HFF-Myc (cell line): ENCODE data around the gene LETM1.

Source experiments
- DNase-seq: peaks from one replicate; pipeline ENCODE4 v3.0.0-alpha.2; 2011; ENCODE audit warnings: low read depth; ENCODE audit errors: extremely low read depth
- H3K4me3 ChIP-seq: replicated peaks from 2 replicates; pipeline ENCODE4 v1.5.1; 2011; ENCODE audit warnings: low read depth, mild to moderate bottlenecking, control low read depth, low read length
- CTCF ChIP-seq: IDR thresholded peaks from 2 replicates; pipeline ENCODE4 v1.5.1; 2012; ENCODE audit warnings: mild to moderate bottlenecking, low read depth, low read length, control low read depth; ENCODE audit errors: missing control alignments

Gene LETM1

GRCh38 chr4:1890979-1891570 is 35.1 kb upstream of the LETM1 start:
- no peak for DNase-seq
- no peak overlapping the region for H3K4me3 ChIP-seq

GRCh38 chr4:1887052-1887451 is 31.1 kb upstream of the LETM1 start:
- no peak for DNase-seq
- H3K4me3 ChIP-seq: no peak overlapping the region
- TF ChIP-seq CTCF: no peak

More at GRCh38 chr4:1890979-1891570, 35.1 kb upstream of the LETM1 start:
- TF ChIP-seq CTCF: no peak

- TF ChIP-seq CTCF: no peak
- H3K4me3 ChIP-seq: no peak overlapping the region
- DNase-seq: no peak
These were observed 29.5 kb upstream of the LETM1 start for GRCh38 chr4:1885414-1885813.

- no peak for TF ChIP-seq CTCF
- no peak for DNase-seq
- no peak overlapping the region for H3K4me3 ChIP-seq
These were observed 27.6 kb upstream of the LETM1 start for GRCh38 chr4:1883583-1883982.

- H3K4me3 ChIP-seq: no peak overlapping the region
- TF ChIP-seq CTCF: no peak
- no peak for DNase-seq
These were observed 26.9 kb upstream of the LETM1 start for GRCh38 chr4:1882850-1883271.

GRCh38 chr4:1880332-1880731 is 24.4 kb upstream of the LETM1 start:
- TF ChIP-seq CTCF: no peak

GRCh38 chr4:1879485-1879884 is 23.5 kb upstream of the LETM1 start:
- no peak for TF ChIP-seq CTCF
- DNase-seq: no peak
- no peak overlapping the region for H3K4me3 ChIP-seq

More at GRCh38 chr4:1880332-1880731, 24.4 kb upstream of the LETM1 start:
- H3K4me3 ChIP-seq: no peak overlapping the region
- DNase-seq: no peak
